ENCODE data around the gene PPEF1. TPM values are rescaled to one million over a fixed set of nuclear protein-coding genes. Genes with fewer than 3 reads are reported as not detected.

PPEF1 gene
- total and polyA plus RNA-seq, 4 donors = 0.09 TPM; not detected in 3

DNA sequence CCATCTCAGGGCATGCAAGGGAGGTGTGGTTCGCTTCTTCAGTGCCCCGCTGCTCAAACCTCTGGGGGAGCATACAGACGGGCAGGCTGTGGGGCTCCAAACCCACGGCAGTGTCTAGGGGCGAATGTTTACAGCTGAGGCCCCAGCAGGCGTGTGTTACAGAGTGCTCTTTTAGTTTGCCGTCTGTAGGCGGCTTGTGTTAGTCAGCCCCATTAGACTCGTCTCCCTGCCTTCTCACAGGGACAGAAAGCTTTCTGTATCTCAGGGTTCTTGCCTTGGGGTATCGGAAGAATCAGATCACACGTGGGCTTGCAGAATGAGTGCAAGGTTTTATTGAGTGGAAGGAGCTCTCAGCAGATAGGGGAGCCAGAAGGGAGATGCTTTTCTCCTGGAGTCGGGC is 46.2 kb upstream of the PPEF1 start:
- Histone ChIP-seq H3K27me3 (ENCODE audit: control insufficient read depth in 4 of 4, insufficient read depth in 4 of 4, low read length in 3 of 4) (no peaks in the 10 kb centered on the region), H3K36me3 (ENCODE audit: control insufficient read depth in 4 of 4, insufficient read depth in 3 of 4, low read depth in 1 of 4, low read length in 3 of 4) (no peaks in the 10 kb centered on the region), H3K4me1 (ENCODE audit: control insufficient read depth in 4 of 4, insufficient read depth in 4 of 4, low read length in 3 of 4) (no peaks in the 10 kb centered on the region), H3K27ac (ENCODE audit: low read depth in 1 of 2, low read length in 2 of 2) (no peak overlapping the region), H3K9ac (ENCODE audit: low read depth in 1 of 2, low read length in 2 of 2) (no peak overlapping the region), H3K9me3 (ENCODE audit: control insufficient read depth in 4 of 4, low read length in 3 of 4) (no peaks in the 10 kb centered on the region), H3K4me3 (ENCODE audit: low read depth in 1 of 3, low read length in 3 of 3) (no peak overlapping the region)
- TF ChIP-seq FOXA2 (IDR thresholded peaks at IDR 0.05) (no peak), EGR1 (IDR thresholded peaks at IDR 0.05; ENCODE audit: low read depth in 2 of 2) (no peak), SP1 (IDR thresholded peaks at IDR 0.05) (no peak)
- TF ChIP-seq, protein P1, sequence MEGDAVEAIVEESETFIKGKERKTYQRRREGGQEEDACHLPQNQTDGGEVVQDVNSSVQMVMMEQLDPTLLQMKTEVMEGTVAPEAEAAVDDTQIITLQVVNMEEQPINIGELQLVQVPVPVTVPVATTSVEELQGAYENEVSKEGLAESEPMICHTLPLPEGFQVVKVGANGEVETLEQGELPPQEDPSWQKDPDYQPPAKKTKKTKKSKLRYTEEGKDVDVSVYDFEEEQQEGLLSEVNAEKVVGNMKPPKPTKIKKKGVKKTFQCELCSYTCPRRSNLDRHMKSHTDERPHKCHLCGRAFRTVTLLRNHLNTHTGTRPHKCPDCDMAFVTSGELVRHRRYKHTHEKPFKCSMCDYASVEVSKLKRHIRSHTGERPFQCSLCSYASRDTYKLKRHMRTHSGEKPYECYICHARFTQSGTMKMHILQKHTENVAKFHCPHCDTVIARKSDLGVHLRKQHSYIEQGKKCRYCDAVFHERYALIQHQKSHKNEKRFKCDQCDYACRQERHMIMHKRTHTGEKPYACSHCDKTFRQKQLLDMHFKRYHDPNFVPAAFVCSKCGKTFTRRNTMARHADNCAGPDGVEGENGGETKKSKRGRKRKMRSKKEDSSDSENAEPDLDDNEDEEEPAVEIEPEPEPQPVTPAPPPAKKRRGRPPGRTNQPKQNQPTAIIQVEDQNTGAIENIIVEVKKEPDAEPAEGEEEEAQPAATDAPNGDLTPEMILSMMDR (IDR thresholded peaks at IDR 0.05; ENCODE audit: low read depth, low read length, missing input control) = no peak
- TF ChIP-seq, protein P2, sequence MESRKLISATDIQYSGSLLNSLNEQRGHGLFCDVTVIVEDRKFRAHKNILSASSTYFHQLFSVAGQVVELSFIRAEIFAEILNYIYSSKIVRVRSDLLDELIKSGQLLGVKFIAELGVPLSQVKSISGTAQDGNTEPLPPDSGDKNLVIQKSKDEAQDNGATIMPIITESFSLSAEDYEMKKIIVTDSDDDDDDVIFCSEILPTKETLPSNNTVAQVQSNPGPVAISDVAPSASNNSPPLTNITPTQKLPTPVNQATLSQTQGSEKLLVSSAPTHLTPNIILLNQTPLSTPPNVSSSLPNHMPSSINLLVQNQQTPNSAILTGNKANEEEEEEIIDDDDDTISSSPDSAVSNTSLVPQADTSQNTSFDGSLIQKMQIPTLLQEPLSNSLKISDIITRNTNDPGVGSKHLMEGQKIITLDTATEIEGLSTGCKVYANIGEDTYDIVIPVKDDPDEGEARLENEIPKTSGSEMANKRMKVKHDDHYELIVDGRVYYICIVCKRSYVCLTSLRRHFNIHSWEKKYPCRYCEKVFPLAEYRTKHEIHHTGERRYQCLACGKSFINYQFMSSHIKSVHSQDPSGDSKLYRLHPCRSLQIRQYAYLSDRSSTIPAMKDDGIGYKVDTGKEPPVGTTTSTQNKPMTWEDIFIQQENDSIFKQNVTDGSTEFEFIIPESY (IDR thresholded peaks at IDR 0.05) = no peak
- WGBS = 89% methylated on average over 12 of the region's 12 CpGs
- DNase-seq (ENCODE audit: low spot score) = no peak

DNA sequence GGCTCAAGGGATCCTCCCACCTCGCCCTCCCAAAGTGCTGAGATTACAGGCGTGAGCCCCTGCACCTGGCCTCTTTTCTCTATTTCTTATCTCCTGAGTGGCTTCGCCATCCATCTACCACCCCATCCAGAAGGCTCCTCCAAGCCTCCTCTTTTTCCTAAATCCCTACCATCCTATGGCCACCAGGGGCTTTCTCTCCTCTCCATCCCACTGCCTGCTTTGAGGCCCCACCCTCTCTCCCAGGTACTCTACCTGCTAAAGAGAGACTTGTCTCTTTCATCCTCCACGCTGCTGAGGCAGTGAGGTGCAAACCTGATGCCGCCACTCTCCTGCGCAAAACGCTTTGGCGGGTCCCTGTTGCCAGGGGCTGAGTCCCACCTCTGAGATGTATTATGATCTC is 42.5 kb upstream of the PPEF1 start:
- Histone ChIP-seq H3K4me1 (ENCODE audit: control insufficient read depth in 4 of 4, insufficient read depth in 4 of 4, low read length in 3 of 4) (no peaks in the 10 kb centered on the region), H3K27ac (ENCODE audit: low read depth in 1 of 2, low read length in 2 of 2) (no peak overlapping the region), H3K9ac (ENCODE audit: low read depth in 1 of 2, low read length in 2 of 2) (no peak overlapping the region), H3K36me3 (ENCODE audit: control insufficient read depth in 4 of 4, insufficient read depth in 3 of 4, low read depth in 1 of 4, low read length in 3 of 4) (no peaks in the 10 kb centered on the region), H3K27me3 (ENCODE audit: control insufficient read depth in 4 of 4, insufficient read depth in 4 of 4, low read length in 3 of 4) (no peaks in the 10 kb centered on the region), H3K4me3 (ENCODE audit: low read depth in 1 of 3, low read length in 3 of 3) (no peak overlapping the region), H3K9me3 (ENCODE audit: control insufficient read depth in 4 of 4, low read length in 3 of 4) (no peaks in the 10 kb centered on the region)
- DNase-seq (ENCODE audit: low spot score) = no peak
- 91% methylated on average over 8 of the region's 8 CpGs for WGBS
- TF ChIP-seq HNF4G (IDR thresholded peaks at IDR 0.05) = no peak
- TF ChIP-seq, protein P2 (IDR thresholded peaks at IDR 0.05) = no peak
- no peak for TF ChIP-seq FOXA1 (IDR thresholded peaks at IDR 0.05)
- no peak for TF ChIP-seq NR2F2 (IDR thresholded peaks at IDR 0.05)

DNA sequence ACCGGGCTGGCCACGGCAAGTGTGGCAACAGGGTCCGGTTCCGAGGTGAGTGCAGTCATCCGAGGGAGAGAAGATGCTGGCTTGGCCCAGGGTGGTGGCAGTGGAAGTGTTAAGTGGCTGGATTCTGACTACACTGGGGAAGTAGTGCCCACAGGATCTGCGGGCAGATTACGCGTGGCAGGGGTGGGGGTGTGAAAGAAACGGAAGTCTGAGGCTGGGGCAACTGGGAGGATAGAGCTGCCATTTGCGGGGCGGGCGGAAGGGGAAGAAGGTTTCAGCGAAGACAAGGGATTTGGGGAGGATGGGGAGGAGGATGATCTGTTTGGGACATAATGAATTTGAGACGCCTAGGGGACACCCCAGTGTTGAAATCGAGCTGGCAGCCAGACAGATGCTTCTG is 40.8 kb upstream of the PPEF1 start:
- H3K9ac ChIP-seq (ENCODE audit: low read depth in 1 of 2, low read length in 2 of 2) = no peak overlapping the region
- H3K4me3 ChIP-seq (ENCODE audit: low read depth in 1 of 3, low read length in 3 of 3) = no peak overlapping the region
- TF ChIP-seq FOXA1 (IDR thresholded peaks at IDR 0.05) (no peak), SP1 (IDR thresholded peaks at IDR 0.05) (no peak)
- 84% methylated on average over 15 of the region's 15 CpGs for WGBS
- H3K27me3 ChIP-seq (ENCODE audit: control insufficient read depth in 4 of 4, insufficient read depth in 4 of 4, low read length in 3 of 4) = no peaks in the 10 kb centered on the region
- H3K36me3 ChIP-seq (ENCODE audit: control insufficient read depth in 4 of 4, insufficient read depth in 3 of 4, low read depth in 1 of 4, low read length in 3 of 4) = no peaks in the 10 kb centered on the region
- H3K4me1 ChIP-seq (ENCODE audit: control insufficient read depth in 4 of 4, insufficient read depth in 4 of 4, low read length in 3 of 4) = no peaks in the 10 kb centered on the region
- no peaks in the 10 kb centered on the region for H3K9me3 ChIP-seq (ENCODE audit: control insufficient read depth in 4 of 4, low read length in 3 of 4)
- H3K27ac ChIP-seq (ENCODE audit: low read depth in 1 of 2, low read length in 2 of 2) = no peak overlapping the region
- no peak for DNase-seq (ENCODE audit: low spot score)
